HG02798 (cell line): ENCODE results near the gene FAM47E.

Experiments used
- ATAC-seq: cut with Tn5 transposase; IDR thresholded peaks from one replicate; pipeline ENCODE4 v1.9.1; 2021; ENCODE audit warnings: mild to moderate bottlenecking; ENCODE audit not compliant: unreplicated experiment, poor library complexity

Gene FAM47E

GRCh38 chr4:76251441-76252270, at the start of gene FAM47E:
Gene FAM47E (plus strand): TSS chr4:76251721. CDS start chr4:76251747, 26 bp downstream.
- peak; percentile 39 for ATAC-seq

- ATAC-seq = no peak
These were observed 48.0 kb upstream of the FAM47E start for GRCh38 chr4:76203541-76203940.

- ATAC-seq = no peak
These were observed 46.6 kb upstream of the FAM47E start for GRCh38 chr4:76204936-76205335.

GRCh38 chr4:76205476-76205875, 46.0 kb upstream of the FAM47E start:
- no peak for ATAC-seq

GRCh38 chr4:76206222-76206942, 45.1 kb upstream of the FAM47E start:
- ATAC-seq = no peak

GRCh38 chr4:76207549-76207948, 44.0 kb upstream of the FAM47E start:
- ATAC-seq = no peak

- no peak for ATAC-seq
These were observed 43.3 kb upstream of the FAM47E start for GRCh38 chr4:76208005-76208765.

GRCh38 chr4:76209881-76210280, 41.6 kb upstream of the FAM47E start:
- ATAC-seq = no peak

- ATAC-seq = no peak
These were observed 41.1 kb upstream of the FAM47E start for GRCh38 chr4:76210452-76210851.

GRCh38 chr4:76211769-76212708, 39.5 kb upstream of the FAM47E start:
- no peak for ATAC-seq

GRCh38 chr4:76212851-76213414, 38.6 kb upstream of the FAM47E start:
- no peak for ATAC-seq

- ATAC-seq = peak; percentile 82
These were observed 37.9 kb upstream of the FAM47E start, which contains the start of gene SCARB2 for GRCh38 chr4:76213415-76214176. Gene SCARB2 (minus strand): TSS chr4:76213824. CDS start chr4:76213543, 281 bp downstream.

GRCh38 chr4:76214177-76214675, 37.3 kb upstream of the FAM47E start:
- ATAC-seq = no peak

- no peak for ATAC-seq
These were observed 36.4 kb upstream of the FAM47E start for GRCh38 chr4:76215077-76215476.

GRCh38 chr4:76216524-76216923, 35.0 kb upstream of the FAM47E start:
- ATAC-seq = no peak

- ATAC-seq = no peak
These were observed 34.3 kb upstream of the FAM47E start for GRCh38 chr4:76216975-76217814.

- ATAC-seq = no peak
These were observed 32.0 kb upstream of the FAM47E start for GRCh38 chr4:76219299-76220055.
